Keratinocyte (primary cell): Measurements from ENCODE around the gene TPM4. TPM values are rescaled to one million over a fixed set of nuclear protein-coding genes. Genes with fewer than 3 reads are reported as not detected.

ENCODE experiments used
- DNase-seq: peaks from one replicate; pipeline ENCODE4 v3.0.0-alpha.2; 2011; ENCODE audit warnings: low read depth, missing footprints, low spot score
- FAIRE-seq: peaks from 2 replicates; lab custom pipeline; 2011; peaks lifted over from hg19 to GRCh38; lab: Jason Lieb, UNC
- H2AFZ ChIP-seq: 2 replicates; pipeline ENCODE4 v1.6.0; 2012; ENCODE audit warnings: low read length, control low read depth, inconsistent platforms; ENCODE audit not compliant: control insufficient read depth
- H3K27ac ChIP-seq: 2 replicates; pipeline ENCODE4 v1.5.1; 2011; ENCODE audit warnings: low read length; ENCODE audit not compliant: control insufficient read depth, insufficient read depth
- H3K27me3 ChIP-seq: 3 replicates; pipeline ENCODE4 v1.6.0; 2011; ENCODE audit warnings: low read length; ENCODE audit not compliant: control insufficient read depth, insufficient read depth; ENCODE audit errors: extremely low read depth
- H3K36me3 ChIP-seq, 2 experiments: 2 replicates in 1 of 2; 3 replicates in 1 of 2; pipeline ENCODE4 v1.5.1; 2011; ENCODE audit warnings: low read length in 2 of 2, mild to moderate bottlenecking in 1 of 2; ENCODE audit not compliant: control insufficient read depth in 2 of 2, insufficient read depth in 2 of 2; ENCODE audit errors: extremely low read depth in 1 of 2
- H3K4me1 ChIP-seq: 3 replicates; pipeline ENCODE4 v1.5.1; 2011; ENCODE audit warnings: low read length; ENCODE audit not compliant: control insufficient read depth, insufficient read depth; ENCODE audit errors: extremely low read depth
- H3K4me2 ChIP-seq: 3 replicates; pipeline ENCODE4 v1.6.0; 2011; ENCODE audit warnings: low read depth, low read length; ENCODE audit not compliant: control insufficient read depth, insufficient read depth; ENCODE audit errors: extremely low read depth
- H3K4me3 ChIP-seq, 3 experiments: fragments of 200-600 bp in 1 of 3; sonication (generic) in 1 of 3; 2 replicates in 2 of 3; 3 replicates in 1 of 3; pipeline ENCODE4 v1.5.1; 2011 to 2016; ENCODE audit warnings: low read length in 3 of 3, mild to moderate bottlenecking in 3 of 3, control low read depth in 2 of 3, inconsistent platforms in 1 of 3, low read depth in 1 of 3, mixed read lengths in 1 of 3, mixed run types in 1 of 3, moderate library complexity in 1 of 3; ENCODE audit not compliant: control insufficient read depth in 2 of 3, insufficient read depth in 2 of 3; ENCODE audit errors: extremely low read depth in 1 of 3
- H3K79me2 ChIP-seq: 2 replicates; pipeline ENCODE4 v1.6.0; 2012; ENCODE audit warnings: low read length; ENCODE audit not compliant: control insufficient read depth, insufficient read depth
- H3K9ac ChIP-seq: 3 replicates; pipeline ENCODE4 v1.6.0; 2011; ENCODE audit warnings: low read length; ENCODE audit not compliant: control insufficient read depth, insufficient read depth; ENCODE audit errors: extremely low read depth
- H3K9me1 ChIP-seq: 3 replicates; pipeline ENCODE4 v1.6.0; 2011; ENCODE audit warnings: low read length; ENCODE audit not compliant: control insufficient read depth, insufficient read depth; ENCODE audit errors: extremely low read depth
- H3K9me3 ChIP-seq: 2 replicates; pipeline ENCODE4 v1.5.1; 2012; ENCODE audit warnings: low read depth, low read length; ENCODE audit not compliant: control insufficient read depth
- H4K20me1 ChIP-seq: 3 replicates; pipeline ENCODE4 v1.6.0; 2011; ENCODE audit warnings: low read length; ENCODE audit not compliant: control insufficient read depth, insufficient read depth; ENCODE audit errors: extremely low read depth
- CTCF ChIP-seq, 3 experiments: IDR thresholded peaks in 1 of 3; conservative IDR thresholded peaks in 1 of 3; optimal IDR thresholded peaks in 1 of 3; 2 replicates in 2 of 3; 3 replicates in 1 of 3; pipeline versions ENCODE3 to v1.5.1; 2011; ENCODE audit warnings: low read length in 3 of 3, mild to moderate bottlenecking in 3 of 3, moderate library complexity in 2 of 3, control low read depth in 1 of 3, inconsistent platforms in 1 of 3; ENCODE audit not compliant: insufficient read depth in 2 of 3; ENCODE audit errors: extremely low read depth in 1 of 3
- EZH2 ChIP-seq: IDR thresholded peaks from one replicate; pipeline ENCODE4 v1.6.1; 2012; ENCODE audit warnings: inconsistent platforms, mild to moderate bottlenecking, low read length, moderate library complexity
- dilution Hi-C: fragments of 300-500 bp; cut with MboI; formaldehyde crosslinking; loops from one replicate; pipeline ENCODE4 v1.7.0; 2020; ENCODE audit warnings: low sequenced_read_pairs; ENCODE audit not compliant: extremely low pct_ligation_motif_present
- polyA plus RNA-seq, 5 experiments: library from polyadenylated mRNA; depleted of rRNA in 3 of 5; stranded (reverse) in 3 of 5; stranded (forward) in 1 of 5; unstranded in 1 of 5; fragments of >200 nt; gene quantifications; 1 replicate in 1 of 5; 2 replicates in 3 of 5; 3 replicates in 1 of 5; pipeline versions ENCODE4 v1.2.1 to v1.2.3, GENCODE V29; 2011 to 2012; ENCODE audit warnings: missing spikeins in 2 of 5, low read depth in 1 of 5, low replicate concordance in 1 of 5

TPM4 gene
- polyA plus RNA-seq, 1 donor (not counting 4 experiments of a cell fraction or from before 2014, with no cell fraction given) = 646 TPM

- Histone ChIP-seq H3K79me2 (no peaks in the 10 kb centered on the region), H3K9me3 (no peaks in the 10 kb centered on the region), H4K20me1 (no peaks in the 10 kb centered on the region), H3K4me3 (no peak overlapping the region), H3K27me3 (no peaks in the 10 kb centered on the region), H3K9me1 (no peaks in the 10 kb centered on the region), H3K4me1 (no peaks in the 10 kb centered on the region), H2AFZ (no peak overlapping the region), H3K36me3 (no peaks in the 10 kb centered on the region), H3K9ac (no peak overlapping the region), H3K4me2 (no peak overlapping the region), H3K27ac (no peak overlapping the region)
- DNase-seq (no peak), FAIRE-seq (no peak)
- dilution Hi-C loops = no loop called here
- no peak for TF ChIP-seq EZH2
- no peak for TF ChIP-seq CTCF (optimal IDR thresholded peaks at IDR 0.05 in 1 of 3, IDR thresholded peaks at IDR 0.05 in 1 of 3, conservative IDR thresholded peaks at IDR 0.05 in 1 of 3; ENCODE audit: extremely low read depth in 1 of 3, insufficient read depth in 2 of 3, low read length in 3 of 3)
Observed at GRCh38 chr19:16030964-16031871, 45.1 kb upstream of the TPM4 start.

GRCh38 chr19:16031872-16032200, 44.5 kb upstream of the TPM4 start:
- Histone ChIP-seq H3K4me2 (no peak overlapping the region), H3K27me3 (no peaks in the 10 kb centered on the region), H3K4me1 (no peaks in the 10 kb centered on the region), H3K9me1 (no peaks in the 10 kb centered on the region), H3K36me3 (no peaks in the 10 kb centered on the region), H3K9ac (no peak overlapping the region), H4K20me1 (no peaks in the 10 kb centered on the region), H3K4me3 (no peak overlapping the region), H3K9me3 (no peaks in the 10 kb centered on the region), H2AFZ (no peak overlapping the region), H3K27ac (no peak overlapping the region), H3K79me2 (no peaks in the 10 kb centered on the region)
- dilution Hi-C loops = no loop called here
- TF ChIP-seq CTCF (optimal IDR thresholded peaks at IDR 0.05 in 1 of 3, IDR thresholded peaks at IDR 0.05 in 1 of 3, conservative IDR thresholded peaks at IDR 0.05 in 1 of 3; ENCODE audit: extremely low read depth in 1 of 3, insufficient read depth in 2 of 3, low read length in 3 of 3) (no peak), EZH2 (no peak)
- DNase-seq = no peak
- no peak for FAIRE-seq
